ENCODE data around the gene TECPR1. TPM values are rescaled to one million over a fixed set of nuclear protein-coding genes. Genes with fewer than 3 reads are reported as not detected.
A peak's percentile ranks its signal among the peaks of the same experiment; 100 is the strongest.

TECPR1 gene
- total RNA-seq, 1 experiment from 2014 or later = 11.5 TPM

DNA sequence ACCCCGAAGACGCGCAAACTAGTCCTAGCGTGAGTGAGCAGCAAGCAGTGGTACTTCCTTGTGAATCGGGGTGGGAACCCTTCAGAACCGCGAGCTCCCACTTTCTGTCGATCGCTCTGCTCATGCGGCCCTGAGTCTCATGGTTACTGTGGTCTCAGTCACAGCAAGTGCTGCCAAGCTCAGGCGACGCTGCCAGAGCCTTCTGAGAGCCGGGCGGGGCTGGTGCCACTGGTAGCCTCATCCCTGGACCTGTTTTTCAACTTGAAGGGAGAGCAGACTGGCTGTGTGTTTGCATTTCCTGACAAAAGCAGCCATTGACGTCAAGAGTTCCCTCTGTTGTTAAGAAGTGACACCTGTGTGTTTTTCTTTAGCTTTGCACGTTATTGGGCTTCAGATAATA lies 73.7 kb downstream of the TECPR1 start:
- no peaks in the 10 kb centered on the region for H4K20me1 ChIP-seq (ENCODE audit: low read length)
- peaks cover 17% of the 10 kb centered on the region for H3K4me1 ChIP-seq (ENCODE audit: insufficient read depth, low read length)
- H3K9me3 ChIP-seq (ENCODE audit: low read length) = no peaks in the 10 kb centered on the region
- H3K4me2 ChIP-seq (ENCODE audit: low read length) = peak overlapping the region; percentile 70
- no peak overlapping the region for H3K4me3 ChIP-seq (ENCODE audit: low read length)
- H2AFZ ChIP-seq (ENCODE audit: low read length) = no peak overlapping the region
- H3K36me3 ChIP-seq (ENCODE audit: low read depth, low read length) = no peaks in the 10 kb centered on the region; the same call in 1 of the 2 replicates
- no TSS peak for BruUV-seq (replicated peaks)
- no peaks in the 10 kb centered on the region for H3F3A ChIP-seq (ENCODE audit: low read length, unreplicated experiment)
- TF ChIP-seq EZH2phosphoT487 (IDR thresholded peaks at IDR 0.05; ENCODE audit: borderline replicate concordance, low read length) (no peak), EZH2 (IDR thresholded peaks at IDR 0.05; ENCODE audit: low read length, unreplicated experiment) (no peak), CTCF (conservative IDR thresholded peaks at IDR 0.05; ENCODE audit: low read depth, low read length) (no peak)
- no peaks in the 10 kb centered on the region for H3K27me3 ChIP-seq (ENCODE audit: low read length)
- ChIA-PET POLR2A (ENCODE audit: unreplicated experiment) (no interaction called here), CTCF (no interaction called here)
- ATAC-seq (peak; percentile 95), DNase-seq (peak; percentile 84)
- peak overlapping the region; percentile 54 for H3K9ac ChIP-seq (ENCODE audit: low read length)
- intact Hi-C loops (cut with micrococcal nuclease) = no loop called here
- H3K79me2 ChIP-seq (ENCODE audit: low read length) = no peaks in the 10 kb centered on the region
- H3K9me2 ChIP-seq (replicated peaks; ENCODE audit: low read length) = no peaks in the 10 kb centered on the region
- peak overlapping the region; percentile 83 for H3K27ac ChIP-seq (ENCODE audit: low read length)

DNA sequence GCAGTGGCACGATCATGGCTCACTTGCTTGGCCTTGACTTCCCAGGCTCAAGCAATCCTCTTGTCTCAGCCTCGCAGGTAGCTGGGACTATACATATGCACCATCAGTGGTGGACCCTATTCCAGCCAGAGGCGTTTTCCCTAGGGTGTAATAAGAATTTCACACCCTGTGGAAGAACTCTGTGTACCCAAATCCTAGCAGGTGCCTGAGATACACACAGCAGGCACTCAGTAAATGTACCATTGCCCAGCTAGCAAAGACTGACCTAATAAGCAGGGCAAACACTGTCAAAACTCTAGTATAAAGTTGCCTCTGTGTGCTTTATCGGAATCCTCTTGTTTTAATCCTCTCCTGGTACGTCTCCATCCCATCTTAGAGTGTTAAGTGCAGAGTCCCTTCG lies 74.5 kb downstream of the TECPR1 start:
- TF ChIP-seq EZH2phosphoT487 (IDR thresholded peaks at IDR 0.05; ENCODE audit: borderline replicate concordance, low read length) (no peak), CTCF (conservative IDR thresholded peaks at IDR 0.05; ENCODE audit: low read depth, low read length) (no peak), EZH2 (IDR thresholded peaks at IDR 0.05; ENCODE audit: low read length, unreplicated experiment) (no peak)
- BruUV-seq (replicated peaks) = no TSS peak
- POLR2A ChIA-PET (ENCODE audit: unreplicated experiment) = no interaction called here
- intact Hi-C loops (cut with micrococcal nuclease) = no loop called here
- H3K27ac ChIP-seq (ENCODE audit: low read length) = peak overlapping the region; percentile 83
- no peaks in the 10 kb centered on the region for H3K9me2 ChIP-seq (replicated peaks; ENCODE audit: low read length)
- peaks cover 3% of the 10 kb centered on the region; the same call in 1 of the 2 replicates for H3K36me3 ChIP-seq (ENCODE audit: low read depth, low read length)
- CTCF ChIA-PET = no interaction called here
- H3K9ac ChIP-seq (ENCODE audit: low read length) = peak overlapping the region; percentile 42; the same call in 1 of the 2 replicates
- no peak overlapping the region for H2AFZ ChIP-seq (ENCODE audit: low read length)
- no peak; the same call in 1 of the 2 replicates for ATAC-seq
- no peak for DNase-seq
- H3K79me2 ChIP-seq (ENCODE audit: low read length) = no peaks in the 10 kb centered on the region
- H3F3A ChIP-seq (ENCODE audit: low read length, unreplicated experiment) = no peaks in the 10 kb centered on the region
- peaks cover 17% of the 10 kb centered on the region for H3K4me1 ChIP-seq (ENCODE audit: insufficient read depth, low read length)
- H3K27me3 ChIP-seq (ENCODE audit: low read length) = no peaks in the 10 kb centered on the region
- no peaks in the 10 kb centered on the region for H3K9me3 ChIP-seq (ENCODE audit: low read length)
- no peaks in the 10 kb centered on the region for H4K20me1 ChIP-seq (ENCODE audit: low read length)
- no peak overlapping the region for H3K4me3 ChIP-seq (ENCODE audit: low read length)
- H3K4me2 ChIP-seq (ENCODE audit: low read length) = no peak overlapping the region

DNA sequence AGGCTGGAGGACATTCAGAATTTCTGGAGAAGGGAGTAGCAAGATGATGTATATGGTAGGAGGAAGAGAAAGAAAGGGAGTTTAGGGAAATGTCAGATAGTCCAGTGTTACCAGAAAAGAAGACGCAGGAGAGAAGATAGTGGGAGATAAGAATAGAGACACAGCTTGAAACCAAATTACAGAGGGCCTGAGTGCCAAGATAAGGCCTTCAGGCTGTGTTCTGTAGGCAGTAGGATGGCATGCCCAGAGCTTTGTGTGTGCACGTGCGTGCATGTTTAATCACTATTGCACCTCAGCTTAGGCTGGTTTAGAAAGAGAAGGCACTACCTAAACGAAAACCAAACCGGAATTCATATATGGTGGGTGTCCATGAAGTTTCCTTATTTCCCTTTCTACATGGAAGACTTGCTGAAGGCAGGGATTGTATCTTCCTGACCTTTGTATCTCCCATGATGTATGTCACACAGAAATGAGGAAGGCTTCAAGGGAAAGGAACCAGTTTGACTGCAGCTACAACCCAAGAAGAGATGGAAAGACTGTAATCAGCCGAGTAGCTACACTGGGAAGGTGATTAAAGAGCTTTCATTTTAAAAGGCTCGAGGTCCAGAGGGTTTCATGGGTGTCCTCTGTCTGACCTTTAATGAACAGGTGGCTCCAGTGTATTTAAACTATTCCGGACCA lies 76.6 kb downstream of the TECPR1 start:
- no peak for TF ChIP-seq CTCF (conservative IDR thresholded peaks at IDR 0.05; ENCODE audit: low read depth, low read length)
- TF ChIP-seq EZH2 (IDR thresholded peaks at IDR 0.05; ENCODE audit: low read length, unreplicated experiment) = no peak
- no peak for TF ChIP-seq EZH2phosphoT487 (IDR thresholded peaks at IDR 0.05; ENCODE audit: borderline replicate concordance, low read length)
- intact Hi-C loops (cut with micrococcal nuclease) = no loop called here
- Histone ChIP-seq H3K9ac (ENCODE audit: low read length) (no peak overlapping the region), H3F3A (ENCODE audit: low read length, unreplicated experiment) (no peaks in the 10 kb centered on the region), H3K36me3 (ENCODE audit: low read depth, low read length) (peaks cover 3% of the 10 kb centered on the region; the same call in 1 of the 2 replicates), H3K9me2 (replicated peaks; ENCODE audit: low read length) (no peaks in the 10 kb centered on the region), H2AFZ (ENCODE audit: low read length) (no peak overlapping the region), H3K27ac (ENCODE audit: low read length) (no peak overlapping the region), H3K4me3 (ENCODE audit: low read length) (no peak overlapping the region), H3K4me2 (ENCODE audit: low read length) (no peak overlapping the region), H3K9me3 (ENCODE audit: low read length) (no peaks in the 10 kb centered on the region), H4K20me1 (ENCODE audit: low read length) (no peaks in the 10 kb centered on the region), H3K4me1 (ENCODE audit: insufficient read depth, low read length) (peaks cover 17% of the 10 kb centered on the region), H3K79me2 (ENCODE audit: low read length) (no peaks in the 10 kb centered on the region), H3K27me3 (ENCODE audit: low read length) (no peaks in the 10 kb centered on the region)
- POLR2A ChIA-PET (ENCODE audit: unreplicated experiment) = no interaction called here
- TSS peak; percentile 4 for BruUV-seq (replicated peaks)
- DNase-seq (no peak), ATAC-seq (no peak)
- CTCF ChIA-PET = no interaction called here

Data from PC-3 (cell line).